ENCODE data around the gene TFB2M. TPM values are rescaled to one million over a fixed set of nuclear protein-coding genes. Genes with fewer than 3 reads are reported as not detected.
"Not testable (repeated sequence)": the region's sequence is repeated elsewhere in the genome, so short reads cannot be mapped to it uniquely, and the experiment has no call there.

Gene TFB2M
- total RNA-seq, 1 donor from 2014 or later = 12.9 TPM

DNA sequence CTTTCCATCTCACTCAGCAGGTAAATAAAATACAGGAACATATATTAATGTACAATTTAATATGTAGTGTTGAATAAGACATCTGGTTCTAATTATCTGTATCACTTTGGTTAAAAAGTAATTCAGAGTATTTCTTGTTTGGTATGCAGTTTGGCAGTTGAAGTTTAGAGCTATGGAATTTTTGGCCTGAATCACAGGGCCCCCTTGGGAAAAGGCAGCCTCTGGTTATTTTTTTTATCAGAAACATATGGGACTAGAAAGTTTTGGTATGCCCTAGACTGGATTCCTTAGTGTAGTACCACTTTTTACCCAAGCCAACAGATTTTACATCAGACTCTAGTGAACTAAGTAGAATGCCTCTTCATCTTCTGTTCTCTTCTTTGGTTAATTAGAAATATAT, 26.6 kb upstream of the TFB2M start:
- TF ChIP-seq, protein P1, sequence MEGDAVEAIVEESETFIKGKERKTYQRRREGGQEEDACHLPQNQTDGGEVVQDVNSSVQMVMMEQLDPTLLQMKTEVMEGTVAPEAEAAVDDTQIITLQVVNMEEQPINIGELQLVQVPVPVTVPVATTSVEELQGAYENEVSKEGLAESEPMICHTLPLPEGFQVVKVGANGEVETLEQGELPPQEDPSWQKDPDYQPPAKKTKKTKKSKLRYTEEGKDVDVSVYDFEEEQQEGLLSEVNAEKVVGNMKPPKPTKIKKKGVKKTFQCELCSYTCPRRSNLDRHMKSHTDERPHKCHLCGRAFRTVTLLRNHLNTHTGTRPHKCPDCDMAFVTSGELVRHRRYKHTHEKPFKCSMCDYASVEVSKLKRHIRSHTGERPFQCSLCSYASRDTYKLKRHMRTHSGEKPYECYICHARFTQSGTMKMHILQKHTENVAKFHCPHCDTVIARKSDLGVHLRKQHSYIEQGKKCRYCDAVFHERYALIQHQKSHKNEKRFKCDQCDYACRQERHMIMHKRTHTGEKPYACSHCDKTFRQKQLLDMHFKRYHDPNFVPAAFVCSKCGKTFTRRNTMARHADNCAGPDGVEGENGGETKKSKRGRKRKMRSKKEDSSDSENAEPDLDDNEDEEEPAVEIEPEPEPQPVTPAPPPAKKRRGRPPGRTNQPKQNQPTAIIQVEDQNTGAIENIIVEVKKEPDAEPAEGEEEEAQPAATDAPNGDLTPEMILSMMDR (conservative IDR thresholded peaks at IDR 0.05) = no peak
- Mint-ChIP-seq H3K27me3 (no peaks in the 10 kb centered on the region), H3K4me1 (ENCODE audit: unreplicated experiment) (peaks cover 6% of the 10 kb centered on the region), H3K36me3 (peaks cover 32% of the 10 kb centered on the region), H3K4me3 (no peak overlapping the region), H3K9me3 (no peaks in the 10 kb centered on the region), H3K27ac (no peak overlapping the region)
- DNase-seq (ENCODE audit: extremely low spot score, unreplicated experiment) = no peak

DNA sequence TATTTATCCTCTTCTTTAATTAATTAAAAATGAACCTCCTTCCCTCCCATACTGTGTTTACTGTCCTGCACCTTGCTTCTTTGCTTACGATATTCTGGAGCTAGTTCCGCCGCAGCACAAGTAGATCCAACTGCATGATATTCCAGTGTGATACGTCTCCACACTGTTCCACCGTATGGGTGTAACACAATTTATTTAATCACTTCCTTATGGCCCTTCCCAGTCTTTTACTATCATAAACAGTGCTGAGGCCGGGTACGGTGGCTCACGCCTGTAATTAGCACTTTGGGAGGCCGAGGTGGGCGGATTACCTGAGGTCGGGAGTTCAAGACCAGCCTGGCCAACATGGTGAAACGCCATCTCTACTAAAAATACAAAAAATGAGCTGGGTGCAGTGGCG, 25.9 kb upstream of the TFB2M start:
- Mint-ChIP-seq H3K4me3 (no peak overlapping the region), H3K36me3 (peaks cover 32% of the 10 kb centered on the region), H3K27me3 (no peaks in the 10 kb centered on the region), H3K27ac (no peak overlapping the region), H3K9me3 (no peaks in the 10 kb centered on the region), H3K4me1 (ENCODE audit: unreplicated experiment) (peaks cover 6% of the 10 kb centered on the region)
- DNase-seq (ENCODE audit: extremely low spot score, unreplicated experiment) = no peak
- TF ChIP-seq, protein P1 (conservative IDR thresholded peaks at IDR 0.05) = no peak

- DNase-seq (ENCODE audit: extremely low spot score, unreplicated experiment) = no peak
- peaks cover 6% of the 10 kb centered on the region for H3K4me1 Mint-ChIP-seq (ENCODE audit: unreplicated experiment)
- no peaks in the 10 kb centered on the region for H3K27me3 Mint-ChIP-seq
- H3K9me3 Mint-ChIP-seq = no peaks in the 10 kb centered on the region
- TF ChIP-seq, protein P1 (conservative IDR thresholded peaks at IDR 0.05) = no peak
- no peak overlapping the region for H3K4me3 Mint-ChIP-seq
- H3K27ac Mint-ChIP-seq = no peak overlapping the region
- peaks cover 28% of the 10 kb centered on the region for H3K36me3 Mint-ChIP-seq
Observed at GRCh38 chr1:246591504-246591903, 25.4 kb upstream of the TFB2M start.

GRCh38 chr1:246591047-246591446, 25.0 kb upstream of the TFB2M start:
- DNase-seq (ENCODE audit: extremely low spot score, unreplicated experiment) = no peak
- Mint-ChIP-seq H3K9me3 (no peaks in the 10 kb centered on the region), H3K4me1 (ENCODE audit: unreplicated experiment) (peaks cover 6% of the 10 kb centered on the region), H3K36me3 (peaks cover 28% of the 10 kb centered on the region), H3K27me3 (no peaks in the 10 kb centered on the region), H3K27ac (no peak overlapping the region), H3K4me3 (no peak overlapping the region)
- TF ChIP-seq, protein P1 (conservative IDR thresholded peaks at IDR 0.05) = no peak

DNA sequence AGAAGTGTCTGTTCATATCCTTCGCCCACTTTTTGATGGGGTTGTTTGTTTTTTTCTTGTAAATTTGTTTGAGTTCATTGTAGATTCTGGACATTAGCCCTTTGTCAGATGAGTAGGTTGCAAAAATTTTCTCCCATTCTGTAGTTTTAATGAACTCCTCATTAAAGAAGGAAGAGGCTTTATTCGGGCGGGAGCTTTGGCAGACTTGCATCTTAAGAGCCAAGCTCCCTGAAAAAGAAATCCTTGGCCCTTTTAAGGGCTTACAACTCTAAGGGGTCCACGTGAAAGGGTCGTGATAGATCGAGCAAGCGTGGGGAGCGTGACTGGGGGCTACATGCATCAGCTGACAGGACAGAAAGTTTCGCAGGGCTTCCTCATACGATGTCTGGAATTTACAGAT, 23.9 kb upstream of the TFB2M start:
- not testable (repeated sequence) for H3K4me3 Mint-ChIP-seq; H3K27me3 Mint-ChIP-seq; H3K27ac Mint-ChIP-seq; H3K9me3 Mint-ChIP-seq; H3K4me1 Mint-ChIP-seq (ENCODE audit: unreplicated experiment); DNase-seq (ENCODE audit: extremely low spot score, unreplicated experiment)
- H3K36me3 Mint-ChIP-seq = peaks cover 22% of the 10 kb centered on the region

- H3K9me3 Mint-ChIP-seq = no peaks in the 10 kb centered on the region
- TF ChIP-seq, protein P1 (conservative IDR thresholded peaks at IDR 0.05) = no peak
- H3K4me1 Mint-ChIP-seq (ENCODE audit: unreplicated experiment) = peaks cover 18% of the 10 kb centered on the region
- H3K27me3 Mint-ChIP-seq = peaks cover under 1% of the 10 kb centered on the region
- H3K27ac Mint-ChIP-seq = no peak overlapping the region
- peaks cover 29% of the 10 kb centered on the region for H3K36me3 Mint-ChIP-seq
- DNase-seq (ENCODE audit: extremely low spot score, unreplicated experiment) = no peak
- H3K4me3 Mint-ChIP-seq = no peak overlapping the region
Observed at GRCh38 chr1:246588159-246588721, 22.2 kb upstream of the TFB2M start.

All from type B pancreatic cell (in vitro differentiated cells).